GM10248 (cell line): ENCODE measurements around the gene FOLR1.
A peak's percentile ranks its signal among the peaks of the same experiment; 100 is the strongest.

Experiments used
- CTCF ChIA-PET: fragments of 300-600 bp; sonication (Branson Sonifier 250); formaldehyde crosslinking; extraction: SDS; loops from one replicate; lab custom pipeline; 2021; ENCODE audit warnings: antibody characterized with exemption; lab: Yijun Ruan, JAX
- POLR2A ChIA-PET: fragments of 350-650 bp; sonication (Branson Sonifier 250); formaldehyde crosslinking; extraction: SDS; loops from one replicate; lab custom pipeline; 2020; ENCODE audit warnings: antibody characterized with exemption; lab: Yijun Ruan, JAX
- DNase-seq: peaks from one replicate; pipeline ENCODE4 v3.0.0; 2012; ENCODE audit errors: extremely low spot score
- CTCF ChIP-seq: IDR thresholded peaks from 2 replicates; pipeline ENCODE4 v1.5.1; 2012; ENCODE audit warnings: mild to moderate bottlenecking, low read depth; ENCODE audit errors: extremely low read depth, missing control alignments, control extremely low read depth

FOLR1 gene

GRCh38 chr11:72225411-72225951 is 33.5 kb downstream of the FOLR1 start:
- POLR2A ChIA-PET, result interaction anchor here (1.3 kb wide), 1 partner anchor 11 kb away, joined by 3 read pairs; no protein-coding TSS in a partner anchor
- DNase-seq, result peak; percentile 19
- CTCF ChIA-PET, result interaction anchor here (1.0 to 5.8 kb wide), 4 partner anchors 12 to 209 kb away, joined by 3 to 36 read pairs (median 6); partner anchors contain the start of gene CLPB
- no peak for TF ChIP-seq CTCF

GRCh38 chr11:72226701-72227100 is 34.8 kb downstream of the FOLR1 start:
- POLR2A ChIA-PET, result no interaction called here
- no peak for TF ChIP-seq CTCF
- CTCF ChIA-PET, result interaction anchor here (1.0 to 5.8 kb wide), 4 partner anchors 11 to 208 kb away, joined by 3 to 36 read pairs (median 6); partner anchors contain the start of gene CLPB
- DNase-seq, result peak; percentile 4

GRCh38 chr11:72227316-72228228 is 35.6 kb downstream of the FOLR1 start:
- no peak for TF ChIP-seq CTCF
- CTCF ChIA-PET, result interaction anchor here (1.0 to 5.8 kb wide), 3 partner anchors 10 to 203 kb away, joined by 3 to 36 read pairs (median 4); no protein-coding TSS in a partner anchor
- peak; percentile 6 for DNase-seq
- POLR2A ChIA-PET, result no interaction called here

GRCh38 chr11:72228229-72228843 is 36.4 kb downstream of the FOLR1 start:
- POLR2A ChIA-PET, result no interaction called here
- TF ChIP-seq CTCF, result no peak
- DNase-seq, result no peak
- CTCF ChIA-PET, result interaction anchor here (1.0 to 5.8 kb wide), 3 partner anchors 9 to 202 kb away, joined by 3 to 36 read pairs (median 4); no protein-coding TSS in a partner anchor

GRCh38 chr11:72228844-72229231 is 36.9 kb downstream of the FOLR1 start:
- DNase-seq, result peak; percentile 6
- POLR2A ChIA-PET, result no interaction called here
- CTCF ChIA-PET, result interaction anchor here (0.8 to 5.8 kb wide), 4 partner anchors 9 to 202 kb away, joined by 3 to 36 read pairs (median 4); no protein-coding TSS in a partner anchor
- TF ChIP-seq CTCF, result no peak

- TF ChIP-seq CTCF, result no peak
- ChIA-PET POLR2A (no interaction called here), CTCF (interaction anchor here (0.8 to 5.8 kb wide), 2 partner anchors 8 to 98 kb away, joined by 3 to 36 read pairs; no protein-coding TSS in a partner anchor)
- DNase-seq, result no peak
Observed at GRCh38 chr11:72229336-72229924, 37.5 kb downstream of the FOLR1 start.
